ENCODE measurements around the gene ROR2.

The ROR2 gene

GRCh38 chr9:91536211-91536691 lies 413.8 kb downstream of the ROR2 start:
- no peaks in the 10 kb centered on the region for H3K79me2 ChIP-seq (ENCODE audit: insufficient read depth, low read length)
- no peak overlapping the region for H3K4me2 ChIP-seq (ENCODE audit: low read depth, low read length, poor library complexity, severe bottlenecking)
- no peaks in the 10 kb centered on the region for H4K20me1 ChIP-seq (ENCODE audit: low read depth, low read length)
- H3K9ac ChIP-seq (ENCODE audit: low read length): no peak overlapping the region
- H3K36me3 ChIP-seq (ENCODE audit: low read length): no peaks in the 10 kb centered on the region
- no peak overlapping the region for H3K4me3 ChIP-seq (ENCODE audit: insufficient read depth, low read length, poor library complexity, severe bottlenecking)
- H3F3A ChIP-seq (ENCODE audit: insufficient read depth): no peaks in the 10 kb centered on the region
- no peaks in the 10 kb centered on the region for H3K27me3 ChIP-seq (ENCODE audit: low read length)
- H3K9me3 ChIP-seq (ENCODE audit: insufficient read depth, low read length): no peaks in the 10 kb centered on the region
- no peak for TF ChIP-seq CTCF (IDR thresholded peaks at IDR 0.05; ENCODE audit: insufficient read depth, low read length, poor library complexity, severe bottlenecking)
- no peak for TF ChIP-seq EZH2phosphoT487 (conservative IDR thresholded peaks at IDR 0.05; ENCODE audit: low read length)
- H3K9me2 ChIP-seq (replicated peaks; ENCODE audit: insufficient read depth, low read length): no peaks in the 10 kb centered on the region
- no peak overlapping the region for H3K27ac ChIP-seq (ENCODE audit: low read depth, low read length)
- H2AFZ ChIP-seq (ENCODE audit: low read depth, low read length, severe bottlenecking): no peak overlapping the region

GRCh38 chr9:91534374-91534773 lies 415.7 kb downstream of the ROR2 start:
- Histone ChIP-seq H2AFZ (ENCODE audit: low read depth, low read length, severe bottlenecking) (no peak overlapping the region), H3K9me3 (ENCODE audit: insufficient read depth, low read length) (no peaks in the 10 kb centered on the region), H4K20me1 (ENCODE audit: low read depth, low read length) (no peaks in the 10 kb centered on the region), H3K4me2 (ENCODE audit: low read depth, low read length, poor library complexity, severe bottlenecking) (no peak overlapping the region), H3K27me3 (ENCODE audit: low read length) (no peaks in the 10 kb centered on the region), H3K79me2 (ENCODE audit: insufficient read depth, low read length) (no peaks in the 10 kb centered on the region), H3K27ac (ENCODE audit: low read depth, low read length) (no peak overlapping the region), H3K9me2 (replicated peaks; ENCODE audit: insufficient read depth, low read length) (no peaks in the 10 kb centered on the region), H3F3A (ENCODE audit: insufficient read depth) (no peaks in the 10 kb centered on the region), H3K36me3 (ENCODE audit: low read length) (no peaks in the 10 kb centered on the region), H3K4me3 (ENCODE audit: insufficient read depth, low read length, poor library complexity, severe bottlenecking) (no peak overlapping the region), H3K9ac (ENCODE audit: low read length) (no peak overlapping the region)
- no peak for TF ChIP-seq CTCF (IDR thresholded peaks at IDR 0.05; ENCODE audit: insufficient read depth, low read length, poor library complexity, severe bottlenecking)
- no peak for TF ChIP-seq EZH2phosphoT487 (conservative IDR thresholded peaks at IDR 0.05; ENCODE audit: low read length)

- Histone ChIP-seq H3K4me2 (ENCODE audit: low read depth, low read length, poor library complexity, severe bottlenecking) (no peak overlapping the region), H3K9me2 (replicated peaks; ENCODE audit: insufficient read depth, low read length) (no peaks in the 10 kb centered on the region), H3K79me2 (ENCODE audit: insufficient read depth, low read length) (no peaks in the 10 kb centered on the region), H3K4me3 (ENCODE audit: insufficient read depth, low read length, poor library complexity, severe bottlenecking) (no peak overlapping the region), H3K36me3 (ENCODE audit: low read length) (no peaks in the 10 kb centered on the region), H4K20me1 (ENCODE audit: low read depth, low read length) (no peaks in the 10 kb centered on the region), H2AFZ (ENCODE audit: low read depth, low read length, severe bottlenecking) (no peak overlapping the region), H3K9ac (ENCODE audit: low read length) (no peak overlapping the region), H3K27me3 (ENCODE audit: low read length) (no peaks in the 10 kb centered on the region), H3K9me3 (ENCODE audit: insufficient read depth, low read length) (no peaks in the 10 kb centered on the region), H3K27ac (ENCODE audit: low read depth, low read length) (no peak overlapping the region), H3F3A (ENCODE audit: insufficient read depth) (no peaks in the 10 kb centered on the region)
- TF ChIP-seq CTCF (IDR thresholded peaks at IDR 0.05; ENCODE audit: insufficient read depth, low read length, poor library complexity, severe bottlenecking) (no peak), EZH2phosphoT487 (conservative IDR thresholded peaks at IDR 0.05; ENCODE audit: low read length) (no peak)
These were observed 416.6 kb downstream of the ROR2 start for GRCh38 chr9:91533382-91533781.
